Stomach smooth muscle (tissue), 2 donors: ENCODE measurements around the gene SLC25A12.

Experiments used
- H3K27ac ChIP-seq: one replicate; pipeline ENCODE4 v1.7.0; 2013; ENCODE audit warnings: mild to moderate bottlenecking, low read length, inconsistent platforms
- H3K27me3 ChIP-seq, 2 donors: one replicate each; pipeline ENCODE4 v1.7.0; 2013; ENCODE audit warnings: low read length in 2 of 2; ENCODE audit not compliant: insufficient read depth in 2 of 2, control insufficient read depth in 1 of 2
- H3K36me3 ChIP-seq, 2 donors: one replicate each; pipeline ENCODE4 v1.7.0; 2013; ENCODE audit warnings: low read length in 2 of 2; ENCODE audit not compliant: control insufficient read depth in 2 of 2, insufficient read depth in 2 of 2
- H3K4me1 ChIP-seq: one replicate; pipeline ENCODE4 v1.7.0; 2013; ENCODE audit warnings: low read length; ENCODE audit not compliant: control insufficient read depth, insufficient read depth
- H3K4me3 ChIP-seq, 2 donors: one replicate each; pipeline ENCODE4 v1.7.0; 2013; ENCODE audit warnings: low read length in 2 of 2
- H3K9ac ChIP-seq, 2 donors: one replicate each; pipeline ENCODE4 v1.7.0; 2013; ENCODE audit warnings: low read length in 2 of 2, mild to moderate bottlenecking in 1 of 2
- H3K9me3 ChIP-seq, 2 donors: one replicate each; pipeline ENCODE4 v1.7.0; 2013; ENCODE audit warnings: low read length in 2 of 2; ENCODE audit not compliant: control insufficient read depth in 2 of 2
- donor health status: healthy.
- donor health status: Pancreatic carcinoma.

Gene SLC25A12

GRCh38 chr2:171807831-171808393 is 86.1 kb downstream of the SLC25A12 start:
- no peak overlapping the region for H3K9ac ChIP-seq
- H3K4me3 ChIP-seq = no peak overlapping the region
- no peak overlapping the region for H3K27ac ChIP-seq
- no peaks in the 10 kb centered on the region for H3K9me3 ChIP-seq
- H3K27me3 ChIP-seq = no peaks in the 10 kb centered on the region
- peaks cover 11 to 13% of the 10 kb centered on the region in 2 donors for H3K36me3 ChIP-seq
- no peaks in the 10 kb centered on the region for H3K4me1 ChIP-seq

GRCh38 chr2:171807119-171807518 is 86.9 kb downstream of the SLC25A12 start:
- no peaks in the 10 kb centered on the region for H3K9me3 ChIP-seq
- H3K4me3 ChIP-seq = no peak overlapping the region
- H3K9ac ChIP-seq = no peak overlapping the region
- no peaks in the 10 kb centered on the region for H3K4me1 ChIP-seq
- peaks cover 10 to 11% of the 10 kb centered on the region in 2 donors for H3K36me3 ChIP-seq
- no peak overlapping the region for H3K27ac ChIP-seq
- H3K27me3 ChIP-seq = no peaks in the 10 kb centered on the region

DNA sequence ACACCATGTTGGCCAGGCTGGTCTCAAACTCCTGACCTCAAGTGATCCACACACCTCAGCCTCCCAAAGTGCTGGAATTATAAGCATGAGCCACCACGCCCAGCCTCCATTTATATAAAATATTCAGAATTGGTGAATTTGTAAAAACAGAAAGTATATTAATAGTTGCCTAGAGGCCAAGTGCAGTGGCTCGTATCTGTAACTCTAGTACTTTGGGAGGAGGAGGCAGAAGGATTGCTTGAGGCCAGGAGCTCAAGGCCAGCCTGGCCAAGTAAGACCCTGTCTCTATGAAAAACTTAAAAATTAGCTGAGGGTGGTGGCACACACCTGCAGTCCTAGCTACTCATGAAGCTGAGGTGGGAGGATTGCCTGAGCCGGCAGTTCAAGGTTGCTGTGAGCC is 89.6 kb downstream of the SLC25A12 start:
- Histone ChIP-seq H3K36me3 (peaks cover 11 to 14% of the 10 kb centered on the region in 2 donors), H3K27ac (no peak overlapping the region)

DNA sequence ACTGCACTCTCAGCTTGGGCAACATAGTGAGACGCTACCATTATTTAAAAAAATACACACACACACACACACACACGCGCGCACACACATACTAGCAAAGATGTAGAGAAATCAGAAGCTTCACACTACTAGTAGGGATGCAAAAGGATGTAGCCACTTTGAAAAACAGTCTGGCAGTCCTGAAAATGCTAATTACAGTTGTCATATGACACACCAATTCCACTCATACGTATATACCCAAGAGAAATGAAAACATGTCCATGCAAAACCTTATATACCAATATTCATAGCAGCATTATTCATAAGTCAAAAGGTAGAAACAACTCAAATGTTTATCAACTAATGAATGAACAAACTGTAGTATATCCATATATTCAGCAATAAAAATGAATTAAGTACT is 90.3 kb downstream of the SLC25A12 start:
- H3K4me1 ChIP-seq = no peaks in the 10 kb centered on the region
- H3K4me3 ChIP-seq = no peak overlapping the region
- no peak overlapping the region for H3K9ac ChIP-seq
- peaks cover 13 to 14% of the 10 kb centered on the region in 2 donors for H3K36me3 ChIP-seq
- H3K9me3 ChIP-seq = no peaks in the 10 kb centered on the region
- no peaks in the 10 kb centered on the region for H3K27me3 ChIP-seq
- H3K27ac ChIP-seq = no peak overlapping the region

More for the DNA sequence above, 89.6 kb downstream of the SLC25A12 start:
- Histone ChIP-seq H3K4me3 (no peak overlapping the region), H3K4me1 (no peaks in the 10 kb centered on the region), H3K9me3 (no peaks in the 10 kb centered on the region), H3K27me3 (no peaks in the 10 kb centered on the region), H3K9ac (no peak overlapping the region)

DNA sequence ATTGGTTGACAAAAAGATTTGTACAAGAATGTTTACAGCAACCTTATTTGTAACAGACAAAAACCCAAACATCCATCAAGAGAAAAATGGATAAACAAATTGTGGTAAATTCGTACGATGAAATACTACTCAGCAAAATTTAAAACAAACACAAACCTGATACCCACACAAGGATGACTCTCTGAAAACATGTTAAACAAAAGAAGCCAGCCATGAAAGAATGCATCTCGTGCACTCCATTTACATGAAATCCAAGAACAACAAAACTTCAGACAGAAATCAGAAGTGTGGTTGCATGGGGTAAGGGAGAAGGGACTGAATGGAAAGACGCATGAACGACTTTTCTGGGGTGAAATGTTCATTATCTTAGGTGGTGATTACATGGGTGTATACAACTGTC is 93.4 kb downstream of the SLC25A12 start:
- no peak overlapping the region for H3K9ac ChIP-seq
- H3K4me1 ChIP-seq = no peaks in the 10 kb centered on the region
- no peaks in the 10 kb centered on the region for H3K27me3 ChIP-seq
- no peak overlapping the region for H3K27ac ChIP-seq
- H3K9me3 ChIP-seq = no peaks in the 10 kb centered on the region
- H3K4me3 ChIP-seq = no peak overlapping the region
- H3K36me3 ChIP-seq = peaks cover 9 to 10% of the 10 kb centered on the region in 2 donors

DNA sequence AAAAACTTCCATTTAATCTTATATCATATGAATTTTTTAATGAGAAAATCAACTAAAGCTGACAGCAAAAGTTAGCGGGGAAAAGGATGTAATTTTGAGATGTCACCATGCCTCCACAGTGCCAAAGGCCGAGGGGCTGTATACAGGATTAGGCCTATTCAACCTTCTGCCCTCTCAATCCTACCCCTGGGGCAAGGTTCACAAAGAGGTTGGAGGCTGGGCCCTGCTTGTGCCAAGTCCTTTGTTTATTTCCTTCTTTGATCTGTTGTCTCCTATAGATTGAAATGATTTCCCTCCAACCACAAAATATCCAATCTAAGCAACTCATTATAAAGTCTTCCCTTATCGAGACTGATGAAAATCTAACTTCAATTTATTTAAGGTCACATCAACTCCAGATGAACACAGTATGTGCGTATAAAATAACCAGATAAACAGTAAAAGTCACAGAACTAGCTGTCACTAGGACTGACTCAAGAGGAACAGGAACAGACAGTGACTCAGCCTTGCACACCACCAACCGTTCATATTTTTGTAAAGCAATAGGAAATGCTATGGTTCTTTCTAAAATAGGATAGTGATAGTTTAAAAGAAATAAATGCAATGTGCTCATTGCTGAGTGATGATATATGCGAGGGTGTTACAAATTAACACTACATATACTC is 95.8 kb downstream of the SLC25A12 start:
- Histone ChIP-seq H3K9me3 (no peaks in the 10 kb centered on the region), H3K4me3 (no peak overlapping the region), H3K27me3 (no peaks in the 10 kb centered on the region), H3K27ac (no peak overlapping the region), H3K4me1 (no peaks in the 10 kb centered on the region), H3K9ac (no peak overlapping the region), H3K36me3 (peaks cover 8 to 12% of the 10 kb centered on the region in 2 donors)

DNA sequence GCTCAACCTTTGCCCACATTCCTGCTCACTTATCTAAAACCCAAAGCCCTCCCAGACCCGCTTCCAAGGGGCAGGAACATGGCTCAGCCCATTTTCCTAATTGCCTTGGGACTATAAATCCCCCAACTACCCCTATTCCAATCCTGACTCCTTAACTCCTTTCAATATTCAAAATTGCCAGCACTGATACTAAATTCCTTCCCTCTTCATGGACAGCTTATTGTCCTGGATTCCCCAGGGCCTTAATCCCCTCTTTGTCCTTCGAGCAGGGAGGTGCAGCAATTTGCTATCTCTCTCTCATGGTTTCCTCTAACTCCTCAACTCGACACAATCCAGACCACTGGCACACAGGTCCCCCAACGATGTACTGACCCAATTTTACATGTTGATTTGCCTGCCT is 99.1 kb downstream of the SLC25A12 start:
- Histone ChIP-seq H3K4me3 (no peak overlapping the region), H3K27me3 (no peaks in the 10 kb centered on the region), H3K36me3 (peaks cover 31 to 33% of the 10 kb centered on the region in 2 donors), H3K9me3 (no peaks in the 10 kb centered on the region), H3K27ac (no peak overlapping the region), H3K9ac (no peak overlapping the region), H3K4me1 (no peaks in the 10 kb centered on the region)

- no peaks in the 10 kb centered on the region for H3K4me1 ChIP-seq
- peaks cover 28 to 32% of the 10 kb centered on the region in 2 donors for H3K36me3 ChIP-seq
- H3K27me3 ChIP-seq = no peaks in the 10 kb centered on the region
- H3K9ac ChIP-seq = no peak overlapping the region
- H3K27ac ChIP-seq = no peak overlapping the region
- H3K4me3 ChIP-seq = no peak overlapping the region
- no peaks in the 10 kb centered on the region for H3K9me3 ChIP-seq
Observed at GRCh38 chr2:171793691-171794678, 100.1 kb downstream of the SLC25A12 start.

DNA sequence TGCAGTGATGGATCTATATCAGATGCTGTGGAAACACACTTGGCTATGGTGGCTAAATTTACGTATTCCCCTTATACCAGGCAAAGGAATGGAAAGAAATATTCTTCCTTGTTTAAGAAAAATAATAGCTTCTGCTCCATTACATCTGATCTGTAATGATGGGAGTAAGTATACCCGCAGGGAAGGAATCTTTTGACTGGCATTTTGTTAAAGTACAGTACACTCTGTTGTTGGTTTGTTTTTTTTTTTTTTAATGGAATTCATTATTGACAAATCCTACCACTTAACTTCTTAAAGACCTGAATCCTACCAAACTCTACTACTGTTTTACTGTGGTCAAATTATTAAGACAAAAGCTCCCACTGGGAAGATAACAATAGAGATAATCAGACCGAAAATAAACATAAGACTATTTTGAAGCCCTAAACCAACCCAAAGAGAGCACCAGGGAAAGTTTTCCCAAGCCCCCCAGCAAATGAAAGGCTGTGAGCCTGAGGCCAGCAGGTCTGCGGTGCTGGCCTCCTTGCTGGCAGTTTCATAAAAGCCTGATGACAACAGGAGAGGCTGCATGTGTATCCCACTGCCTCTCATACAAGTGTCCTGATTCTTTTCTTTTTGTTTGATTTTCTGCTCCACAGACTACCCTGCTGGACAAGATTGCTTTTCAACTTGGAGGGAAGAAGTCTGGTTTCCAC is 101.0 kb downstream of the SLC25A12 start:
- Histone ChIP-seq H3K27me3 (no peaks in the 10 kb centered on the region), H3K4me3 (no peak overlapping the region), H3K9ac (no peak overlapping the region), H3K9me3 (no peaks in the 10 kb centered on the region), H3K36me3 (peaks cover 28 to 38% of the 10 kb centered on the region in 2 donors), H3K27ac (no peak overlapping the region), H3K4me1 (no peaks in the 10 kb centered on the region)

DNA sequence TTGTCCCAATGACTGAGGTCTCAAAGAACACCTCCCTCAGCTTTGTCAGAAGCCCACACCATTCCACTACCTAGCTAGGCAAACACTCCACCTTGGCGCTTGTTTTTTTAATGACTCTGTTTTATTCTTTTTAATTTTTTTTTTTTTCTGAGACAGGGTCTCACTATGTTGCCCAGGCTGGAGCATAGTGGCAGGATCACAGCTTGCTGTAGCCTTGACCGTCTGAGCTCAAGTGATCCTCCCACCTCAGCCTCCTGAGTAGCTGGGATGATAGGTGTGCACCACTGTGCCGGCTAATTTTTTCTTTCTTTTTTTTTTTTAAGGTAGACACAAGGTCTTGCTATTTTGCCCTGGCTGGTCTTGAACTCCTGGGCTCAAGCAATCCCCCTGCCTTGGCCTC is 101.9 kb downstream of the SLC25A12 start:
- Histone ChIP-seq H3K27me3 (no peaks in the 10 kb centered on the region), H3K9me3 (no peaks in the 10 kb centered on the region), H3K4me3 (no peak overlapping the region), H3K36me3 (peaks cover 33 to 42% of the 10 kb centered on the region in 2 donors), H3K4me1 (no peaks in the 10 kb centered on the region), H3K27ac (no peak overlapping the region), H3K9ac (no peak overlapping the region)
